GM19239 (cell line): ENCODE measurements around the gene TBC1D16.

Source experiments
- DNase-seq: peaks from one replicate; pipeline ENCODE4 v3.0.0; 2011; ENCODE audit warnings: low spot score; ENCODE audit not compliant: insufficient read length
- FAIRE-seq: peaks from 2 replicates; lab custom pipeline; 2011; peaks lifted over from hg19 to GRCh38; lab: Jason Lieb, UNC

TBC1D16 gene

DNA sequence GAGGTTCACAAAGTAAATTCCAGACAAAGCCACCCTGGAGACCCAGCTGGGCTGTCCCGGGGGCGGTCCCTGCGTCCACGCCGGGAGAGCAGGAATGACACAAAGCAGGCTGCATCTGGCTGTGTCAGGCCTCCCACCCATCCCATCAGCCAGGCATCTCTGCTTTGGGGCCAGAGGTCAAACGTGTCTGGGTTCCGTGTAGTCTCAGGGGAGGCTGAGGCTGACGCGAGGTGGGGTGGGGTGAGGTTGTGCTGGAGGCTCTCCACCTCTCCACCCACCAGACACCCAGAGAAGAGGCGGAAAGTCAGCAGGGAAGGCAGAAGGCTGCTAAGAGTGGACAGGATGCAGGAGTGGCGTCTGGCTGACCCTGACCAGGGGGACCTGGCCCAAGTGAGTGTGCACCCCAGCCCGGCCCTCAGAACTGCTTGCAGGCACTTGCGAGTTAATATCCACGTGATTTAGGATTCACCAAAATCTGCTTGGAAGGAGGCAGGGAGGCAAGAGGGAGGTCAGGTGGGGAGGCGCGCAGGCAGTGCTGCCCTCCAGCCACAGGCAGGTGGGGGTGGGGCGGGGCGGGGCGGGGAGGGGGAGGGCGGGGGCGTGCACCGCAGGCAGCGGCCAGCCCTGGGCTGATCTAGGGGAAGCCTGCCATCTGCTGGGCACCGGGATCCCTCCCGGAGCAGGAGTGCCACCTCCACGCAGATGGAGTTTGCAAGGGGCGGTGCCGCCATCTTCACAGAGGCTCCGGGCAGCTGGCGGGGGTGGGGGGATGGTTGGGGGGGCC, 44.3 kb downstream of the TBC1D16 start:
- no peak for FAIRE-seq
- peak; percentile 81 for DNase-seq

- FAIRE-seq, result no peak
- DNase-seq, result no peak
Observed at GRCh38 chr17:79990704-79991103, 45.0 kb downstream of the TBC1D16 start.

GRCh38 chr17:79990051-79990592, 45.5 kb downstream of the TBC1D16 start:
- FAIRE-seq, result no peak
- DNase-seq, result no peak

DNA sequence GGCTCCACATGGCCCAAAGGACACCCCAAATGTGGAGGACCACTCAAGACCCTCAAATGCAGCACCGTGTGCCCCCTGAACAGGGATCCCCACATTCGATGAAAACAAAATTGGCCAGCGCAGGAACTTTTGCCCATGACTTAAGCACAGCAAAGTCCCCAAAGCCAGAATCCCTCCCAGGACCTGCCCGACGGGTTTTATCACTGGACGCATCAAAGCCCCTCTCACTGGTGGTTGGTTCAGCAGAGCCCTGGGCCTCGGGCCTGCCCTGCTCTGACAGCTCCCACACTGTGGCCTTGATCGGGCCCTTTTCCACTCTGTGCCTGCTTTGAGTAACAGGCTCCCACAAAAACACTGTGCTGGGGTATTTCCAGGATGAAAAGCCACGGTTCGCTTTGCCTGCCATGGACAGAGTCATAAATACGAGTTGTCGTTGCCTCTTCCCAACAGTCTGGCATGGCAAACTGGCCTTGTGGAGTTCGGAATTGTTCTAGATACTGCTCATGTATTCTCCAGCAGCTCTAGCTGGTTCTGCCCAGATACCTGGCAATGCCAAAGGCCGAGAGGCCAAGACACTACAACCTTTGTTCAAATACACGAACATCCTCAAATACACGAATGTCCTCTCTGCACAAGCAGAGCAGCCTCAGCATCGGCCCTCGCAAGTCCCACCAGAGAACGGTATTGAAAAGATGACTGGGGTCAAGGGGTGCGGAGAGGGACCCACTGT, 46.4 kb downstream of the TBC1D16 start:
- no peak for DNase-seq
- FAIRE-seq, result no peak

- no peak for FAIRE-seq
- no peak for DNase-seq
Observed at GRCh38 chr17:79988185-79988971, 47.3 kb downstream of the TBC1D16 start.

DNA sequence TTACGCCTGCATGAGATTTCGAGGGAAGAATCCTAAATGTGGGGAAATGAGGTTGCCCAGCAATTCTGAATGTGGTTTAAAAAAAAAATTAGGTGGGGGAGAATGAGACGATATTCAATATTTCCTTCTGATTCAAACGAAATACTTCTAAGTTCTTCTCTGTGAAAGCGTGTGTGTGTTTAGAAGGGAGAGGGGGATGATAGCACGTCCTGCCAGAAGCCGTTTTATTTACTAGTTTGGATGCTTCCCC, 47.8 kb downstream of the TBC1D16 start:
- FAIRE-seq, result no peak

GRCh38 chr17:79987187-79987934, 48.3 kb downstream of the TBC1D16 start:
- no peak for FAIRE-seq
- DNase-seq, result no peak

More for the DNA sequence above, 47.8 kb downstream of the TBC1D16 start:
- DNase-seq, result no peak

DNA sequence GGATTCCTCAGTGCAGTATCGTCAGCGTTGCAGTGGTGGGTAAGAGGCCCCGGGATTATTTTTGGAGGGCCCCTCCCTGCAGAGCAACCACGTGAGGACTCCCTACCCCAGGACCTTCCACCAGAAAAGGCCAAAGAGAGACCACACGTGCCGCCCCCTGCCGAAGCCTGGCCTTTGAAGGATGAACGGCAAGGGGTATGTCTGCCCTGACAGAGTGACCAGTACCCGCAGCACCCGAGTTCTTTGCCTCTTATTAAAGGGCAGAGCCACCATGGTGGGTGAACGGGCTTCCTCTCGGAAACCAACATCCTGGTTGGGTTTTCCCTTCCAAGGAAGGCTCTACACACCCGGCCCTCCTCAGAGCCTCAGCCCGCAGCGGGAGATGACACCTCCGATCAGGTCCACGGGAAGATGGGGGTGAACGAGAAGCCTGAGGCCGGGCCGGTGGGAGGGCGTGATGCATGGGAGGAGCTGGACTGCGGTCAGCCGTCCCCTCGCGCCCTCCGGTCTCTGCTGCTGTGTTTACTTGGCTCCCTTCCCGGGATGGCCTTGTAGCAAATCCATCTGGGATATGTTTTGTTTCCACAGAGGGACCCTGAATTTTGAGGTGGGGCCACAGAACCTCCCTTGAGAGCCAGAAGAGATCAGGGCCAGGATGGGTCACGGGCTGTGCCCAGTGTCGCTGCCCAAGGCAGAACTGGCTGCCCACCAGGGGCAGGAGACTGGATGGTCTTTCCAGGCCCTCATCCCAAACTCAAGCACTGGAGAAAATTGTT, 49.1 kb downstream of the TBC1D16 start:
- DNase-seq (no peak), FAIRE-seq (no peak)

- DNase-seq (no peak), FAIRE-seq (no peak)
Observed at GRCh38 chr17:79985943-79986391, 49.7 kb downstream of the TBC1D16 start.

- no peak for DNase-seq
- no peak for FAIRE-seq
Observed at GRCh38 chr17:79985361-79985942, 50.2 kb downstream of the TBC1D16 start.

DNA sequence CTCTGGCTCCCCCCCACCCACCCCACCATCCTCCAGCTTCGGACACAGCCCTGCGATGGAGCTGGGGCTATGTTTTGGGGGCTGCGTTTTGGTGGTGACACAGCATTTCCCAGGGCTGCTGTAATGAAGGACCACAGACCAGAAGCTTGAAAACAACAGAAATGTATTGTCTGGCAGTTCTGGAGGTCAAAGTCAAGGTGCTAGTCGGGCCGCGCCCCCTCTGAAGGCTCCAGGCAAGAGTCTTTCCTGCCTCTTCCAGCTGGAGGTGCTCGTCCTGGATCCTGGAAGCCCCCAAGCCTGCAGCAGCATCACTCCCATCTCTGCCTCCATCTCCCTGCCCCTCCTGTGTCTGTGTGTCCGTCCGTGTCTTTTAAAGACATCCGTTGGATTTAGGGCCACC, 50.8 kb downstream of the TBC1D16 start:
- FAIRE-seq (no peak), DNase-seq (no peak)

GRCh38 chr17:79984045-79984840, 51.4 kb downstream of the TBC1D16 start:
- no peak for FAIRE-seq
- DNase-seq, result no peak

DNA sequence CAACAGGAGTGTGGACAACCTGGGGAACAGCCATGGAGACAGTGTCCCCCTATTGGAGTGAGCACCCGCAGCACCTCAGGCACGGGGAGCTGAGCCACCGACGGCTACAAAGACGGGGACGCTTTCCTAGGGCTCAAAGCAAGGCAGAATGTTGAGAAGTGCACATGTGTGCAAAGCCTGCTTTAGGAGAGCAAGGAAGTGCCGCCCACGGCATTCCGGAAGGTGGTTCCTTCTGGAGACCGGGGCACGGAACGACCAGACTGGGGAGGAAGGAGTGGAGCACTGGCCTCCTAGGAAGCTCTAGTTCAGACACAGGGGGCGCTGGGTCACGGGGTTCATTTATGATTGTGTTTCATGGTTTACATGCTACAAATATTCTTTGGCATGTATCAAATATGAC, 52.2 kb downstream of the TBC1D16 start:
- no peak for FAIRE-seq
- DNase-seq, result no peak

DNA sequence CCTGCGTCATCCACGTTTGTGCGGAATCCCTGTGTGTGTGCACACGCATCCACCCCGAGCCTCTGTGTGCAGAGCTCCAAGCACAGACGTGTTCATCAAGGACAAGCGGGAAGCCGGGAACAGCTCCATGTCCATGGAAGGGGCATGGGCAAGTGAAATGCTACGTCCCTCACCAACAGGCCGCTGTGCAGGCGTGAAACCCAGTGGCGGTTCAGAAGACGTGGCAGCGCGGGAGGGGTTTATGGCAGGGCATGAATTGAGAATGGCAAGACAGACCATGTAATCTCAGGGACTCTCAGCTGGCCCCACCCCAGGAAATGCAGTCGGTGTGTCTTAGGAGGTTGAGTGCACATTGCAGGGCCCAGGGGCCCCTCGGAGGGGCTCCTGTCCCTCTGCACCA, 52.7 kb downstream of the TBC1D16 start:
- FAIRE-seq, result no peak
- no peak for DNase-seq

DNA sequence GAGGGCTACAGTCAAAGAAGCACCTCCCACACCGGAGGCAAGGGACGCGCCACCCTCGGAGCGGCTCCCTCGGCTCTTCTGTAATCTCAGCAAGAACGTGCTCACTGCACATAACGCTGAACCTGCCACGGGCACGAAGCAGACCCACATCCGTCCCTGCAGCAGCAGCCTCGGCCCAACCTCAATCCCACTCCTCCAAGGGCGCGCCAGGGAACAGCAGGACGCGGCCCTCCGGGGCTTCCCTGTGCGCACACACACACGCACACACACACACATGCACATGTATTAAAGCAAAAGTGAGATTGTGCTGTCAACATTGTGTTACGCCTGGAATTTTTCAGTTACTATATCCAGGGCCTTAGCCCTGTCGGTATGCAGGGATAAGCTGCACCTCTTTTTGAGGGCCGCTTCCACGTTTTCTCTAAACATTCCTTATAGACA, 54.0 kb downstream of the TBC1D16 start:
- no peak for DNase-seq
- no peak for FAIRE-seq

GRCh38 chr17:79981090-79981489, 54.6 kb downstream of the TBC1D16 start:
- FAIRE-seq, result no peak

GRCh38 chr17:79980246-79981043, 55.2 kb downstream of the TBC1D16 start:
- no peak for DNase-seq
- no peak for FAIRE-seq

More at GRCh38 chr17:79981090-79981489, 54.6 kb downstream of the TBC1D16 start:
- DNase-seq, result no peak
